GM21576 (cell line): ENCODE measurements around the gene FARSB.
"Not testable (repeated sequence)": the region's sequence is repeated elsewhere in the genome, so short reads cannot be mapped to it uniquely, and the experiment has no call there.

Experiments used
- ATAC-seq: cut with Tn5 transposase; IDR thresholded peaks from one replicate; pipeline ENCODE4 v1.9.1; 2021; ENCODE audit warnings: mild to moderate bottlenecking, moderate library complexity; ENCODE audit not compliant: unreplicated experiment

Gene FARSB

GRCh38 chr2:222609381-222609780 lies 46.5 kb downstream of the FARSB start:
- ATAC-seq: no peak

- ATAC-seq: no peak
Observed at GRCh38 chr2:222608081-222608480, 47.8 kb downstream of the FARSB start.

GRCh38 chr2:222606306-222606705 lies 49.6 kb downstream of the FARSB start:
- ATAC-seq: no peak

GRCh38 chr2:222604749-222605515 lies 51.0 kb downstream of the FARSB start:
- ATAC-seq: no peak

- no peak for ATAC-seq
Observed at GRCh38 chr2:222603501-222603900, 52.4 kb downstream of the FARSB start.

GRCh38 chr2:222598611-222599010 lies 57.3 kb downstream of the FARSB start:
- ATAC-seq: no peak

GRCh38 chr2:222595581-222595980 lies 60.3 kb downstream of the FARSB start:
- ATAC-seq: no peak

- ATAC-seq: no peak
Observed at GRCh38 chr2:222594679-222595078, 61.2 kb downstream of the FARSB start.

- ATAC-seq: no peak
Observed at GRCh38 chr2:222592176-222592575, 63.7 kb downstream of the FARSB start.

- ATAC-seq: no peak
Observed at GRCh38 chr2:222591661-222592060, 64.2 kb downstream of the FARSB start.

GRCh38 chr2:222584589-222584988 lies 71.3 kb downstream of the FARSB start:
- ATAC-seq: not testable (repeated sequence)

- ATAC-seq: no peak
Observed at GRCh38 chr2:222582928-222583327, 73.0 kb downstream of the FARSB start.

- ATAC-seq: no peak
Observed at GRCh38 chr2:222577341-222577740, 78.6 kb downstream of the FARSB start.

- no peak for ATAC-seq
Observed at GRCh38 chr2:222576171-222577081, 79.5 kb downstream of the FARSB start.

GRCh38 chr2:222575618-222576017 lies 80.3 kb downstream of the FARSB start:
- ATAC-seq: no peak

- no peak for ATAC-seq
Observed at GRCh38 chr2:222572751-222573174, 83.1 kb downstream of the FARSB start.

- no peak for ATAC-seq
Observed at GRCh38 chr2:222572264-222572721, 83.6 kb downstream of the FARSB start.

- ATAC-seq: no peak
Observed at GRCh38 chr2:222569826-222570225, 86.1 kb downstream of the FARSB start.

GRCh38 chr2:222568865-222569264 lies 87.0 kb downstream of the FARSB start:
- ATAC-seq: no peak

- ATAC-seq: no peak
Observed at GRCh38 chr2:222566229-222566628, 89.7 kb downstream of the FARSB start.

- ATAC-seq: no peak
Observed at GRCh38 chr2:222563936-222564335, 92.0 kb downstream of the FARSB start.
